HL-60 (cell line): ENCODE results near the gene TMEM50A.
"Not testable (repeated sequence)": the region's sequence is repeated elsewhere in the genome, so short reads cannot be mapped to it uniquely, and the experiment has no call there.

Source experiments
- DNase-seq, 2 experiments: peaks; one replicate each; pipeline ENCODE4 v3.0.0-alpha.2; 2010 to 2020; ENCODE audit warnings: low read depth in 1 of 2, low spot score in 1 of 2
- H3K27ac ChIP-seq: fragments of 250-450 bp; sonication (Bioruptor Pico); replicated peaks from 2 replicates; pipeline ENCODE4 v1.5.1; 2020; ENCODE audit warnings: mild to moderate bottlenecking, moderate library complexity
- H3K27me3 ChIP-seq: fragments of 250-450 bp; sonication (Bioruptor Pico); 2 replicates; pipeline ENCODE4 v1.5.1; 2021; ENCODE audit warnings: mild to moderate bottlenecking, moderate library complexity; ENCODE audit not compliant: insufficient read depth, poor library complexity, severe bottlenecking
- H3K4me3 ChIP-seq: replicated peaks from 2 replicates; pipeline ENCODE4 v1.5.1; 2011; ENCODE audit warnings: mild to moderate bottlenecking, control low read depth, low read length; ENCODE audit not compliant: insufficient read depth
- CTCF ChIP-seq: IDR thresholded peaks from one replicate; pipeline ENCODE4 v1.5.1; 2011; ENCODE audit warnings: low read length, control low read depth, inconsistent platforms; ENCODE audit not compliant: insufficient read depth
- GABPA ChIP-seq: IDR thresholded peaks from 2 replicates; pipeline ENCODE4 v1.6.1; 2012; ENCODE audit warnings: low read depth
- POLR2AphosphoS5 ChIP-seq: IDR thresholded peaks from 2 replicates; pipeline ENCODE4 v1.6.1; 2012; ENCODE audit warnings: low read depth
- REST ChIP-seq: IDR thresholded peaks from 2 replicates; pipeline ENCODE4 v1.6.1; 2012; ENCODE audit warnings: low read depth; ENCODE audit not compliant: insufficient replicate concordance
- SPI1 ChIP-seq: IDR thresholded peaks from 2 replicates; pipeline ENCODE4 v1.6.1; 2012; ENCODE audit warnings: low read depth, mild to moderate bottlenecking, borderline replicate concordance

The TMEM50A gene

GRCh38 chr1:25360596-25361581, 22.8 kb downstream of the TMEM50A start:
- Histone ChIP-seq H3K27me3 (no peaks in the 10 kb centered on the region), H3K27ac (no peak overlapping the region), H3K4me3 (no peak overlapping the region)
- TF ChIP-seq CTCF = no peak
- no peak for TF ChIP-seq REST
- no peak for TF ChIP-seq GABPA
- TF ChIP-seq POLR2AphosphoS5 = no peak
- no peak for TF ChIP-seq SPI1
- DNase-seq = no peak

GRCh38 chr1:25361901-25362300, 23.8 kb downstream of the TMEM50A start:
- no peaks in the 10 kb centered on the region for H3K27me3 ChIP-seq
- no peak overlapping the region for H3K4me3 ChIP-seq
- no peak overlapping the region for H3K27ac ChIP-seq
- DNase-seq = no peak
- no peak for TF ChIP-seq SPI1
- TF ChIP-seq REST = no peak
- no peak for TF ChIP-seq POLR2AphosphoS5
- TF ChIP-seq CTCF = no peak
- no peak for TF ChIP-seq GABPA

- DNase-seq, H3K27me3 ChIP-seq, H3K4me3 ChIP-seq, H3K27ac ChIP-seq: not testable (repeated sequence)
These were observed 24.8 kb downstream of the TMEM50A start for GRCh38 chr1:25362634-25363559.

GRCh38 chr1:25369241-25369640, 31.1 kb downstream of the TMEM50A start:
- Histone ChIP-seq H3K27ac (no peak overlapping the region), H3K4me3 (no peak overlapping the region), H3K27me3 (no peaks in the 10 kb centered on the region)
- no peak for DNase-seq
- TF ChIP-seq REST = no peak
- TF ChIP-seq CTCF = no peak
- no peak for TF ChIP-seq GABPA
- no peak for TF ChIP-seq POLR2AphosphoS5
- no peak for TF ChIP-seq SPI1

- not testable (repeated sequence) for H3K27me3 ChIP-seq, H3K27ac ChIP-seq, H3K4me3 ChIP-seq
- peak in 1 of 2 experiments; percentile 68 for DNase-seq
These were observed 31.6 kb downstream of the TMEM50A start for GRCh38 chr1:25369691-25370271.
